Dermis blood vessel endothelial cell (primary cell): ENCODE results near the gene SLC39A11. TPM values are rescaled to one million over a fixed set of nuclear protein-coding genes. Genes with fewer than 3 reads are reported as not detected.
"Not testable (repeated sequence)": the region's sequence is repeated elsewhere in the genome, so short reads cannot be mapped to it uniquely, and the experiment has no call there.

Source experiments
- DNase-seq: peaks from one replicate; pipeline ENCODE4 v3.0.0; 2010
- total RNA-seq: library from RNA; depleted of rRNA; stranded (reverse); fragments of >200 nt; gene quantifications from 2 replicates; pipeline ENCODE4 v1.2.3, GENCODE V29; 2014

Gene SLC39A11
- total RNA-seq, 1 donor from 2014 or later = 17.4 TPM

DNA sequence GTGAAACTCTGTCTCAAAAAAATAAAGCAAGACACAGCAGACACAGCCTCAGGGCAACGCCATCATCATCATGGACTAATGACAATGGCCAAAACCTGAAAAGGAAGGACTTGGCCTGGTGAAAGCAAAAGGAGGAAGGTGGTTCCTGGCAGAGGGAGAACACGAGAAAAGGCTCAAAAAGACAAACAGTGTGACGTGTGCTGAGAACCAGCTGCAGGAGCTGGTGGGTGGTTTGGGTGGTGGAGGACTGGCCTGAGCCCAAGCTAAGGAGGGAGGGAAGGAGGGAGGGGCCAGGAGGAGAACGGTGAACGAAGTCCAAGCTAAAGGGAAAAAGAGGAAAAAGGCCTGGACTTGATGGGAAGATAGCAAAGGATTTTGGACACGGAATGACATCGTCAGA lies 85.1 kb downstream of the SLC39A11 start:
- no peak for DNase-seq

DNA sequence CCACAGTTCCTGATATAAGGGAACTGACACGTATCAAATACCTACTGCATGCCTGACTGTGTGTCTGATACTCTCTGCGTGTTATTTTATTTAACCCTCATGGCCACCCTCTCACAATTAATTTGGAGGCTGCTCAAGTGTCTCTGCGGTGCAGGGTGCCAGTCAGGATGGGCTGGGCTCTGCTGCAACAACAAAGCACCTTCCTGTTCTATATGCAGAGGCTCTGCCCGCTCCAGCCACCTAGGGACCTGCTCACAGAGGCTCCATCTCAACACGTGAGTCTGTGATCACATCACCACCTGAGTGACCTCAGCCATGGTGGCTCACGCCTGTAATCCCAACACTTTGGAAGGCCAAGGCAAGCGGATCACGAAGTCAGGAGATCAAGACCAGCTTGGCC lies 87.1 kb downstream of the SLC39A11 start:
- DNase-seq = no peak

DNA sequence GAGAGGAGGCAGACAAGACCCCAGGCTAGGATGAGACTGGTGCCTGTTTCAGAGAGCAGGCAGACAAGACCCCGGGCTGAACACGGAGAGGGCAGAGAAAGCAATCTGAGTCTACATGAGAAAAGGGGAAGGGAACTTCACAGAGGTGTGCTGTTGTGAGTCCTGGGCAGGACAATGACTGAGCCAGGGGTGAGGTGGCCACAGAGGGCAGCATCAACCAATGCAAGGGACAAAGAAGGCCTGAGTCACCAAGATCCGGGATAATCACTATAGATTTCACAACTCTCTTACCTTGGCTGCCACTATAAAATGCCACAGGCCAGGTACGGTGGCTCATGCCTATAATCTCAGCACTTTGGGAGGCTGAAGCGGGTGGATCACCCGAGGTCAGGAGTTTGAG lies 89.0 kb downstream of the SLC39A11 start:
- no peak for DNase-seq

DNA sequence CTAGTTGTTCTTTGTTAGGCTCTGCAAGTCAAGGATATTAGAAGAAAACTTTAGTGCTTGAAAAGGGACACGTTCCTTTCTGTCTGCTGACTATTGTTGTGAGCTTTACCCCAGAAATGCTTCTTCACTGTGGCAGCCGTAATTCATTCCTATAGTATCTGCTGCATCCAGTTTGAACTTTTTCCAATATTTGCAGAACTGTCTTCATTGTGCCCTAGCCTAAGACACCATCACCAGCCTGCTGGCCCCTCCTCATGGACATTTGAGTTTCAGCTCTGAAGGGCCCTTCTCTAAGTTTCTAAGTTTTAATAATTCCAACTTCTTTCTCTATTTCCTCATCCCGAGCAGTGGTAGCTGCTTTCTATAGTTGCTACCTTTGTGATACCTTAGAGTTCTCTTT lies 91.7 kb downstream of the SLC39A11 start:
- DNase-seq = no peak

DNA sequence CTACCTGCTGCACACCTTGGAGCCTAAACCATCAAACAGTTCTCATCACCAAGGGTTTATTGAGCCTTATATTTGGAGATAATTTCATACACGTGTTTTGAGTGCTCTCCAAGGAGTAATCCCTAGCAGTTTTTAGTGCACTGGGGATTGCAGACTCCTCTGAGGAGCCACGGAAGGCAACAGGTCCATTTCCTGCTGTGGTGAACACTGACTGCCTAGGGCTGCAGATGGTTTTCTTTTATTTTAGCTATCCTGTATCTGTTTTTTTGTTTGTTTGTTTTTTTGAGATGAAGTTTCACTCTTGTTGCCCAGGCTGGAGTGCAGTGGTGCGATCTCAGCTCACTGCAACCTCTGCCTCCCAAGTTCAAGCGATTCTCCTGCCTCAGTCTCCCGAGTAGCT lies 93.0 kb downstream of the SLC39A11 start:
- DNase-seq = not testable (repeated sequence)

DNA sequence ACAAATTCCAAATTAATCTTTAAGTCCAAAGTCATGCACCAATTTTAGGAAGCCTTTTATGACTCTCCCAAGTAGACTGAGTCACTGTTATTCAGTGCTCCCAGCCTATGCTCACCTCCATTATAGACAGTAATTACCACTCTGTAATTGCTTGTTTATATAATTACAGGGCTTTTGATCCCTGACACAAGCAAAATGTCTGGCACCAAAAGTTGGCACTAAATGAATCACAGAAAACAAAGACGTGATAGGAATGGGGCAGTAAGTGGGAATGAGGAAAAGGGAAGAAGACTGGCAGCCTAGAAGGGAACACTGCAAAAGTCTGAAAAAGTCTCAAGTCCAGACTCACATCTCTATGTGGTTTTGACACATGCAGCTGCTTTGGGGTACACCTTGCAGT lies 94.1 kb downstream of the SLC39A11 start:
- no peak for DNase-seq

DNA sequence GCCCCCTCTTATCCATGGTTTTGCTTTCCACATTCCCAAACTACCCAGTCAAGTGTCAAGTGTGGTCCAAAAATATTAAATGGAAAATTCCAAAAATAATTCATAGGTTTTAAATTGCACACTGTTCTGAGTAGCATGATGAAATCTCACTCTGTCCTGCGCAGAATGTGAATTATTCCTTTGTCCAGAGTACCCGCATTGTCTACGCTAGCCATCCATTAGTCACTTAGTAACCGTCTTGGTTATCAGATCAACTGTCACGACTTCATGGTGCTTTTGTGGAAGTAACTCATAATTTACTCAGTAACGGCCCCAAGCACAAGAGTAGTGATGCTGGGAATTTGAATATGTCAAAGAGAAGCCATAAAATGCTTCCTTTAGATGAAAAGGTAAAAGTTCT lies 94.9 kb downstream of the SLC39A11 start:
- DNase-seq = no peak

DNA sequence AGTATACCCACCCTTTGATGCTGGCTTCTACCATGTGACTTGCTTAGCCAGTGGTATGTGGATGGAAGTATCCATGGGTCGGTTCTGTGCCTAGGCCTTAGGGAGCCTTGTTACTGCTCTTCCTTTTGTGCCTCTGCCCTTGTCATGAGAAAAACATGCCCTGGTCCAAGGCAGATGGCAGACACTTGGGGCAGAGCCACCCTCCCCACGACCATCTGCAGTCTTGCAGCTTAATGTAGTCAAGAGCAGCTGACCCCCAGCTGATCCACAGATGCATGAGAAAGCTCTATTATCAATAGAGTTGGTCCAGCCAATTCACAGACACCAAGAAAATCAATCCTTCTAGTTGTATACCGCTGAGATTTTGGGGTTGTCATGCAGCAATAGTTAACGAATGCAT lies 95.7 kb downstream of the SLC39A11 start:
- no peak for DNase-seq

DNA sequence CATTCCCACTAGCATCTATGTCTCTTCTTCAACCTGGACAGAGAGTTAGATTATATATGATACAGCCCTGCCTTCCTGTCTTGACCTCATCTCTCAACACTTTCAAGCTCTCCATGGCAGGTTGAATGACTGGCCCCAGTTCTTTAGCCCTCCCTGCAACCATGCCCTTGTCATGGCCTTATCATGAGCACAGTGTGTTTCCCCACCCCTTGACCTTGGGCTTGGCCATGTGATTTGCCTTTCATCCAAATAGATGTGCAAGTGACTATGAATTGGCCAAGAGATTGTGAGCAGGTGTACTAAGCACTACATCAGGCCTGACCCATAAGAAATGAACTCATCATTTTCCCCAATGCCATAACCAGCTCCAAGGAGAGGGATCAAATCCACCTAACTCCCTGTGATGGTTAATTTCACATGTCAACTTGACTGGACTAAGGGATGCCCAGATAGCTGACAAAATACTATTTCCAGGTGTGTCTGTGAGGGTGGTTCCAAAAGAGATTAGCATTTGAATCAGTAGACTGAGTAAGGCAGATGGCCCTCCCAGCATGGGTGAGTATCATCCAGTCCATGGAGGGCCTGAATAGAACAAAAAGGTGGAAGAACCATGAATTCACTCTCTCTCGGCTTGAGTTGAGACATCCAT lies 97.4 kb downstream of the SLC39A11 start:
- no peak for DNase-seq

DNA sequence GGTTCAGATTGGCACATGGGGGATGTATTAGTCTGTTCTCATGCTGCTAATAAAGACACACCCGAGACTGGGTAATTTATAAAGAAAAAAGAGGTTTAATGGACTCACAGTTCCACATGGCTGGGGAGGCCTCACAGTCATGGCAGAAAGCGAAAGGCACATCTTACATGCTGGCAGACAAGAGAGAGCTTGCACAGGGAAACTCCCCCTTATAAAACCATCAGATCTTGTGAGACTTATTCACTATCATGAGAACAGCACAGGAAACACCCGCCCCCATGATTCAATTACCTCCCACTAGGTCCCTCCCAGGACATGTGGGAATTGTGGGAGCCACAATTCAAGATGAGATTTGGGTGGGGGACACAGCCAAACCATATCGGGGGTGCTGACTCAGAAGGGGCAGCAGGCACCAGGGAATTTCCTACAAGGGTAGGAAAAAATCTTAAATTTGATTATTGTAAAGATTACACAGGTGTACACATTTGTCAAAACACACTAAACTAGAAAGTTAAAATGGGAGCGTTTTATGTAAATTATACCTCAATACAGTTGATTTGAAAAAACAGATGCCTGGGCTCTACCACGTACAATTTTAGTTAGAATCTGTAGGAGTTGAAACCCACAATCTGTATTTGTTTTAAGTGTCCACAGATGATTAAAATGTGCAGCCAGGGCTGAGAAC lies 99.6 kb downstream of the SLC39A11 start:
- not testable (repeated sequence) for DNase-seq

DNA sequence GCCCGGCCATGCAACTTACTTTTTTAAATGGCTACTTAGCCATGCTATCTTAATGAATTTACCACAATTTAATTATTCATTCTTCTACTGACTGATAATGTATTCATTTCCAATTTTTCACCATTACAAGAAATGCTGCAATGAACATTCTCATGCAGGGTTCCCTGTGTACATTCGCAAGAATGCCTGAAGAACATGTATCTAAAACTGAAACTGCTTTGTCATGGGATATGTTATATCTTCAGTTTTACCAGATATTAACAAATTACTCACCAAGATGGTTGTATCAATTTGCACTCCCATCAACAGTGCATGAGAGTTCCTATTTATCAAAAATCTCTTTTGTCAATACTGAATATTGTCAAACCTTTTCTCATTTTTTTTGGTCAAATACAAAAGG lies 100.8 kb downstream of the SLC39A11 start:
- no peak for DNase-seq

DNA sequence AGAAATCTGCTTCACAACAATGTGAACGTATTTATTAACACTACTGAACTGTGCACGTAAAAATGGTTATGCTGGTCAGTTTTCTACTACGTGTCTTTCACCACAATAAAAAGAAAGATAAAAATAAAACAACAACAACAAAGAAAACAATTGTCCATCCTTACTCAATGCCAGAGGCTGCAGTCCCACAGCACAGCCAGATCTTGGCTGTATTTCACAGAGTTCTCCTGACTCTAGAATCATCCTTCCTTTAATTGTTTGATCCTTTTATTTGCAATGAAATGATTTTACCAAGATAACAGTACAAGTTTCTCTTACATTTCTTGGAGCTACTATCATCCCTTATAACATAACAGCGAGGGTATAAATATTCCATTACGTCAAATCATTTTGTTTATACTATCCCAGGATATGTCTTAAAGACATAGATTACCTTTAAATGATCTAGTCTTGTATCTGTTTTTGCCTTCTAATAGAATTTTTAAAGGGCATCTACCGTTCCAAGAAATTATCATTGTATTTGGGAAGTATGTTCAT lies 103.3 kb downstream of the SLC39A11 start:
- no peak for DNase-seq

DNA sequence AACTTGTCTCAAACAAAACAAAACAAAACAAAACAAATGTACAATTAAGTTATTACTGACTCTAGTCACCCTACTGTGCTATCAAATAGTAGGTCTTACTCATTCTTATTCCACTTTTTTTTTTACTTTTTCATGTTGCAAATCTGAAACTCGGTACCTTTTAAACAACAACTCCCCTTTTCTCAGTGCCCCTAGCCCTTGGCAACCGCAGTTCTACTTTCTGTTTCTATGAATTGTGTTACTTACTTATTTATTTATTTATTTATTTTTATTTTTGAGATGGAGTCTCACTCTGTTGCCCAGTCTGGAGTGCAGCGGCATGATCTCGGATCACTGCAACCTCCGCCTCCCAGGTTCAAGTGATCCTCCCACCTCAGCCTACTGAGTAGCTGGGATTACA lies 104.0 kb downstream of the SLC39A11 start:
- DNase-seq = no peak

DNA sequence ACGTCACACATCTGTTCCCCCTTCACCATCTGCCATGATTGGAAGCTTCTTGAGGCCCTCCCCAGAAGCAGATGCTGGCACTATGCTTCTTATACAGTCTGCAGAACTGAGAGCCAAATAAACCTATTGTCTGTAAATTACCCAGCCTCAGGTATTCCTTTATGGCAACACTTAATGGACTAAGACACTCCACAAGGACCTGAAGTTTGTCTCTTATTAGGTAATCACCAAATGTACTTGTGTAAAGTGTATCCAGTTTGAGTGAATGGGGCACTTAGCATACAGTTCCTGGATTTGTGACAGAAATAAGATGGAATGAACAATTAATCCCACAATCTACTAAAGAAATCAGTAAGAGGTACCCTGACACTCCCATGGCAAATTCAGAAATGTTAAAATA lies 105.3 kb downstream of the SLC39A11 start:
- no peak for DNase-seq

DNA sequence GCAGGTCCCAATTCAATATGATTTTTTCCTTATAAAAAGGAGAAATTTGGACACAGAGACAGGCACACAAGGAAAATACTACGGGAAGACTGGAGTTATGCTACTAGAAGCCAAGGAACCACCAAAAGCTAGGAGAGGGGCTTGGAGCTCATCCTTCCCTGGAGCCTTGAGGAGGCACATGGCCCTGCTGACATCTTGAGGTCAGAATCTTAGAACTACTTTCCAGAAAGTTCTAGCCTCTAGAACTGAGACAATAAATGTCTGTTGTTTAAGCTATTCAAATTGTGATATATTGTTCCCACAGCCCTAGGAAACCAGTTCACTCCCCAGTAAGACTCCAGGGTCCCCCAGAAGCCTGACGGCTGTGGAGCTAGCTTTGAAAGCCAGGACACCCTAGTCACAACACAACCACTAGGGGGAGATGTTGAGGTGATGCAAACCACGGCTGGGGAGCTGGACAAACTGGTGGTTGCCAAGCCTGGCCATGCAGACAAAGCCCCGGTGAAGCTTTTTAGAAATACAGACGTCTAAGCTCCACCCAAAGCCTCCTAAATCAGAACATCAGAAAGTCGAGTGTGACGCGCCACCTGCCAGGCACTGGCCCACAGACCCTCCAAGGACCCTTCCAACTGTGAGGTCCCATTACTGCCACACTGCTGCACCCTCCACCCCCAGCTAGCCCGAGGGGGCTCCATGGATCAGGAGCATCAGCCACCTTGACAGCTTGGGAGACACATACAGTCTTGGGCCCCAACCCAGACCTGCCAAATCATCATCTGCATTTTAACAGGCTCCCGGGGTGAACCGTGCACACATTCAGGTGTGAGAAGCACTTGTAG lies 106.4 kb downstream of the SLC39A11 start:
- DNase-seq = peak; percentile 85

DNA sequence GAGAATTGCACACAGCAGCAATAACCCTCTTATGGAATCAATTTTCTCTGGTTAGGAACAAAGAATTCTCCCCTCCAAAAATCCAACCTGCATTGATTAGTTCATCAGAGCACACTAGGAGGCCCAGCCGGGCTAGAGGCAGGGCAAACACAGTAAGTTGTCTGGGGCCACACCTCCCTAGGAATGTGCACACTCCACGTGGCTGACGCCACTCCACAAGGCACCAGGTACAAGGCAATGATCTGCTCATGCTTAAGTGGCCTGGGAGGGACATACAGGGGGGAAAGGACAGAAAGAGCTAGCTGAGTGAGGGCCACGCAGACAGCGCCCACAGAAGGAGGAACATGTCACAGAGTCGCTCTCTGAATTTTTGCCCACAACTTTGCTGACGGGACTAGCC lies 107.6 kb downstream of the SLC39A11 start:
- peak; percentile 29 for DNase-seq

DNA sequence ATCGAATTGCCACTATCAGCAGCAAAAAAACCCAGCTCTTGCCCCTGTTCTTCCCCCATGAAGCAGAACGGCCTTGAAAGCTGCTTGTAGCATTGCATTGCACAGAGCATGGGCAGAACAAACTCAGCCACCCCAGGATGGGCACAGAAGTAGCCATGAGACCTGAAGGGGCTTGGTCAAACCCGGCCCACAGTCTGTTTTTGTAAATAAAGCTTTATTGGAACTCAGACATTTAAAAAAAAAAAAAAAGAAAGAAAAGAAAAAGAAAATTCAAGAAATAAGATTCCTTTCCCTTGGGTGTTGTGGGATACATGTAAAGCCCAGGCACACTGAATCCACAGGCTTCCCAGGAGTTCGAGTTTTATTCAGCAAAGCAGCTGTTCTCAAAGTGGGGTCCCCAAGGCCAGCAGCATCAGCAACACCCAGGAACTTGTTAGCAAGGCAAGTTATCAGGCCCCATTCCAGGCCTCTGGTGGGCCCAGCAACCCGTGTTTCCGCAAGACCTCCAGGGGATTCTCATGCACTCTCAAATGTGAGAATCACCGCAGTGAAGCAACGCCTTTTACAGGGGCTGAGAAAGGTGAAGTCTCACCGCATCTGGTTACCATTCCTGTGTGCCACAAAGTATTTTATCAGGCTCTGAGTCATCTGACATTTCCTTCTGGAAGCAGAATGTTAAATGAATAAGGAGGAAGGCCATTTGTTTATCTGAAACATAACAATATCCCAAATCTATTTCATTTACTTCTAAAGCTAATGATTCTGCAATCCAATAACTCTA lies 108.2 kb downstream of the SLC39A11 start:
- DNase-seq = peak; percentile 67

DNA sequence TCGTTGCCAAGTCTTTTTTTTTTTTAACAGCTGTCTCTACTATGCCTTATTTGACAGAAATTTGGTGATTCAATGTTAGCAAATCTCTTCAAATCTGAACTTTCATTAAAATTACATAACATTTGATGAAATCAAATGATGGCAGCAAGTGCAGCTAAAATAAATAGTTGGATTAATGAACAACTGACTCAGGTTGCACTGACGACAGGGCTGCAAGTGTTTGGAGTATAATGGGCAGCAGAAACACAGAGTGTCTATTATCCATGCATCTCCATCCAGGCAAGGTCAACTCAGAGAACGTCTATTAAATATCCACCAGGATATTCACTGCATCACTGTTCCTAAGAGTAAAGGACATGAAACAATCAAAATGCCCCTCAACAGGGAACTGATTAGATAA lies 109.8 kb downstream of the SLC39A11 start:
- no peak for DNase-seq

DNA sequence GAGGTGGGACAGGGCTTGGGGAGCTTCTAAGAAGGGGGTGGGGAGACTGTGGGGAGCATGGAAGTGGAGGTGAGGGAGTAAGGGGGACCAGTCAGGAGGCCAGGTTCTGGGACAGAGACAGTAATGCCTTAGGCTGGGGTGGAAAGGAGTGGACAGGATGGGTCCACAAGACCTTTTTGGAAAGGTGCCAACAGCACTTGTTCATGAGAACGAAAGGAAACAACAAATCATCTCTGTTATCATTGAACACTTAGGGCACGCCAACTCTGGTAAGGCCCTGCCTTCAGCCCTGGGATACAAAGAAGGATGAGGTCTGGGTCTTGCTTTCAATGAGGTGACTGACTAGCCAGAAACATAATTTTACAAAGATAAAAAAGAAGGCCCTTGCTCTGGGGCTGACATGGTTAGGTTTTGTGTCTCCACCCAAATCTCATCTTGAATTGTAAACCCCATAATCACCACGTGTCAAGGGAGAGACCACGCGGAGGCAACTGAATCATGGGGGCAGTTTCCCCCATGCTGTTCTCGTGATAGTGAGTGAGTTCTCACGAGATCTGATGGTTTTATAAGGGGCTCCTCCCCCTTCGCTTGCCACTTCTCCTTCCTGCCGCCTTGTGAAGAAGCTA lies 113.8 kb downstream of the SLC39A11 start:
- DNase-seq = peak; percentile 14

DNA sequence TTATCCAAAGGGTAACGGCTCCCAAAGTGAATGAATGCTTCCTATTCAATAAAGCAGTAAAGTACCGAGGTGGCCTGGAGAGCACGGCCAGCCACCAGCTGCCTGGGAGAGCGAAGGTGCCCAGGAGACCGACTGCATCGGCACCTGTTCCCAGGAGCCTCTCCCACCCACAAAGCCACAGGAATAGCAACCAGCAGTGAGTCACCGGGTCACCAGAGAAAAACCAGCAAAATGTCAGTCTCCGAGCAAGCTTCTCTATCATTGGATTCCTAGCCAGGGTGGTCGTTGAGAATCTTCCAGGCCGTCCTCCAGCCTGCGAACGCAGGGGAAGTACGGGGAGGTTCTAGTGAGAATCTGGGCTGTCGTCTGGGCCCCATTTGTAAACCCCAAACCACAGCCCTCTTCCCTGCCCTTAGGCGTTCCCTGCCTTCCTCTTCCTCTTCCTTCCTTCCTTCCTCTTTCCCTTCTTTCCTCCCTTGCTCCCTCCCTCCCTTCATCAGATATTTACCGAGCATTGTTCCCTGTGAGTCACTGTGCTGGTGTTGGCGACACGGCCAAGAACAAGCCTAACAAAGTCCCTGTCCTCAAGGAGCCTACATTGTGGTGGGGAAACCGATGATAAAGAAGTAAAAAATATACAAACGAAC lies 114.6 kb downstream of the SLC39A11 start:
- DNase-seq = peak; percentile 27

DNA sequence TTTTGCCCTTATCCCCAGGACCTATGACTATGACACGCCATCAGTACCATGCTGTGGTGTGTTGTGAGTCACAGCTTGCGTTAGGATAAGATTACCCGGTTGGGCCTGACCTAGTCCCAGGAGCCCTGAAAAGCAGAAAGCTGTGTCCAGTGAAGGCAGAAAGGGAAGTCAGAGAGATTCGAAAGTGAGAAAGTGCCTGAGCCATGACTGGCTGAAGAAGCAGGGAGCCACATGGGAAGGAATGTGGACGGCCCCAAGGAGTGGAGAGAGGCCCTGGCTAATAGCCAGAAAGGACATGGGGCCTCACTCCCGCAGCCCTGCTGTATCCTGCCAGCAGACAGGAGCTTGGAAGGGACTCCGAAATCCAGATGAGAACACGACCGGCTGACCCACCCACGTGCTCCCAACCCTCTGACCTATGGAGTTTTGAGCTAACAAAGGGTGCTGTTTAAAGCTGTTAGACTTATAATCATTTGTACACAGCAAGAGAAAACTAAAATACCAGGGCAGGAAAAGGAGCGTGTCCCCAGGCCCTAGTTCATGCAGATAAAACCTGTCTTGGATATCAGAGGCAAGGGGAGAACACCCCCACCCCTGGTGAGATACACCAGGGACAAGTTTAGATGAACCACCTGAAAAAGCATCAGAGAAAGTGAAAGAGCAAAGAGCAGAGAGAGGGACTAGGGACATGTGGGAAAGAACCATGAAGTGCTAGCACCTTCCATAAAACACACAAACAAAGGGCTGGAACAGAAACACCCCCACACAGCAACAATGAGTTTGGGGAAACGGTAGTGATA lies 115.3 kb downstream of the SLC39A11 start:
- DNase-seq = peak; percentile 77
